Vagina (tissue), 2 donors: ENCODE measurements around the gene VAMP3. TPM values are rescaled to one million over a fixed set of nuclear protein-coding genes. Genes with fewer than 3 reads are reported as not detected.

Experiments used
- DNase-seq, 2 donors: peaks; one replicate each; pipeline ENCODE4 v3.0.0-alpha.2; 2017; ENCODE audit errors: extremely low spot score in 2 of 2
- H3K27ac ChIP-seq: fragments of 200-600 bp; sonication (generic); one replicate; pipeline ENCODE4 v1.5.1; 2019
- H3K27me3 ChIP-seq: fragments of 200-600 bp; sonication (generic); one replicate; pipeline ENCODE4 v1.5.1; 2019
- H3K36me3 ChIP-seq, 2 donors: fragments of 200-600 bp; sonication (generic); one replicate each; pipeline ENCODE4 v1.5.1; 2017 to 2019
- H3K4me1 ChIP-seq: fragments of 200-600 bp; sonication (generic); one replicate; pipeline ENCODE4 v1.5.1; 2019
- H3K4me3 ChIP-seq, 2 donors: fragments of 200-600 bp; sonication (generic); 1 replicate in 1 of 2; 2 replicates in 1 of 2; pipeline ENCODE4 v1.5.1; 2016 to 2019
- H3K9me3 ChIP-seq: fragments of 200-600 bp; sonication (generic); one replicate; pipeline ENCODE4 v1.5.1; 2019
- CTCF ChIP-seq, 3 experiments: fragments of 450-650 bp in 2 of 3; fragments of 200-600 bp in 1 of 3; sonication (generic) in 1 of 3; IDR thresholded peaks; one replicate each; pipeline ENCODE4 v1.5.1; 2017 to 2019; ENCODE audit warnings: antibody characterized with exemption in 3 of 3, mild to moderate bottlenecking in 2 of 3, moderate library complexity in 2 of 3
- POLR2A ChIP-seq, 2 donors: fragments of 450-650 bp; IDR thresholded peaks; one replicate each; pipeline ENCODE4 v1.6.1; 2017; ENCODE audit warnings: antibody characterized with exemption in 2 of 2, mild to moderate bottlenecking in 2 of 2, moderate library complexity in 2 of 2
- POLR2AphosphoS5 ChIP-seq, 2 donors: sonication (generic); formaldehyde crosslinking; IDR thresholded peaks; one replicate each; pipeline ENCODE4 v1.9.0; 2017; ENCODE audit warnings: antibody characterized with exemption in 2 of 2, mild to moderate bottlenecking in 2 of 2, low read depth in 1 of 2; ENCODE audit not compliant: insufficient read depth in 1 of 2
- intact Hi-C: fragments of 100-400 bp; cut with DNase I; formaldehyde crosslinking; loops from one replicate; pipeline ENCODE4 v1.15.1; 2023
- total RNA-seq: library from RNA; depleted of rRNA; stranded (reverse); fragments of >200 nt; gene quantifications from one replicate; pipeline ENCODE4 v1.2.3, GENCODE V29; 2016

VAMP3 gene
- total RNA-seq, 1 donor from 2014 or later: 59.2 TPM

GRCh38 chr1:7761103-7761502 lies 10.0 kb upstream of the VAMP3 start:
- Histone ChIP-seq H3K27ac (no peak overlapping the region), H3K4me1 (no peaks in the 10 kb centered on the region), H3K4me3 (no peak overlapping the region), H3K9me3 (no peaks in the 10 kb centered on the region), H3K36me3 (no peaks in the 10 kb centered on the region), H3K27me3 (no peaks in the 10 kb centered on the region)
- intact Hi-C loops: no loop called here
- DNase-seq: no peak
- no peak for TF ChIP-seq POLR2AphosphoS5 (IDR thresholded peaks at IDR 0.05; ENCODE audit: insufficient read depth in 1 of 2, low read depth in 1 of 2)
- TF ChIP-seq POLR2A (IDR thresholded peaks at IDR 0.05): no peak
- no peak for TF ChIP-seq CTCF (IDR thresholded peaks at IDR 0.05)

GRCh38 chr1:7767176-7767575 lies 3.9 kb upstream of the VAMP3 start:
- Histone ChIP-seq H3K4me1 (peaks cover 6% of the 10 kb centered on the region), H3K27ac (no peak overlapping the region), H3K36me3 (no peaks in the 10 kb centered on the region), H3K9me3 (no peaks in the 10 kb centered on the region), H3K27me3 (no peaks in the 10 kb centered on the region), H3K4me3 (no peak overlapping the region)
- no peak for TF ChIP-seq CTCF (IDR thresholded peaks at IDR 0.05)
- no peak for TF ChIP-seq POLR2A (IDR thresholded peaks at IDR 0.05)
- no peak for TF ChIP-seq POLR2AphosphoS5 (IDR thresholded peaks at IDR 0.05; ENCODE audit: insufficient read depth in 1 of 2, low read depth in 1 of 2)
- DNase-seq: no peak
- intact Hi-C loops: no loop called here

- no peaks in the 10 kb centered on the region for H3K27me3 ChIP-seq
- TF ChIP-seq POLR2AphosphoS5 (IDR thresholded peaks at IDR 0.05; ENCODE audit: insufficient read depth in 1 of 2, low read depth in 1 of 2) (no peak), POLR2A (IDR thresholded peaks at IDR 0.05) (no peak), CTCF (IDR thresholded peaks at IDR 0.05) (no peak)
- no peaks in the 10 kb centered on the region for H3K36me3 ChIP-seq
- no peak for DNase-seq
- no peaks in the 10 kb centered on the region for H3K9me3 ChIP-seq
- H3K27ac ChIP-seq: no peak overlapping the region
- intact Hi-C loops: no loop called here
- peaks cover 20% of the 10 kb centered on the region for H3K4me1 ChIP-seq
- H3K4me3 ChIP-seq: no peak overlapping the region
Observed at GRCh38 chr1:7768583-7768982, 2.5 kb upstream of the VAMP3 start.

- DNase-seq: no peak
- H3K4me1 ChIP-seq: peaks cover 23% of the 10 kb centered on the region
- no peak for TF ChIP-seq CTCF (IDR thresholded peaks at IDR 0.05)
- TF ChIP-seq POLR2AphosphoS5 (IDR thresholded peaks at IDR 0.05; ENCODE audit: insufficient read depth in 1 of 2, low read depth in 1 of 2): no peak
- no peak for TF ChIP-seq POLR2A (IDR thresholded peaks at IDR 0.05)
- no peak overlapping the region for H3K4me3 ChIP-seq
- H3K36me3 ChIP-seq: no peaks in the 10 kb centered on the region
- no peaks in the 10 kb centered on the region for H3K27me3 ChIP-seq
- no peaks in the 10 kb centered on the region for H3K9me3 ChIP-seq
- intact Hi-C loops: no loop called here
- no peak overlapping the region for H3K27ac ChIP-seq
Observed at GRCh38 chr1:7769673-7770412, 1.3 kb upstream of the VAMP3 start.

DNA sequence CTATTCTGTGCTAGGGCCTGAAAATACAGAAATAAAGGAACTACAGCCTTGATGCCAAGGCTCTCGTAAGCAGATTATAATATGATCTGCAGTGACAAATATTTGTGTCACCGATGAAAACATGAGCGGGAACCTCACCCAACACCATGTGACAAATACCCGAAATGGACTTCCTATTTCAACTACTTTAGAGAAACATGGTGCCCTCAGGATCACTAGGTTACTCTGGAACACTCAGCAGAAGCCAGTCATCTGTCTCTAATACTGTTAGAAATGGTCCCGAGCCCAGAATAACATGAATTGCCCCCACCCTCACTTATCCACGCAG lies 463 bp upstream of the VAMP3 start:
- H3K9me3 ChIP-seq: no peaks in the 10 kb centered on the region
- intact Hi-C loops: no loop called here
- H3K4me3 ChIP-seq: peak overlapping the region; percentile 91 to 93
- no peak for TF ChIP-seq CTCF (IDR thresholded peaks at IDR 0.05)
- no peak for TF ChIP-seq POLR2AphosphoS5 (IDR thresholded peaks at IDR 0.05; ENCODE audit: insufficient read depth in 1 of 2, low read depth in 1 of 2)
- TF ChIP-seq POLR2A (IDR thresholded peaks at IDR 0.05): no peak
- no peaks in the 10 kb centered on the region for H3K27me3 ChIP-seq
- peaks cover 23% of the 10 kb centered on the region for H3K4me1 ChIP-seq
- peak overlapping the region; percentile 91 for H3K27ac ChIP-seq
- H3K36me3 ChIP-seq: no peaks in the 10 kb centered on the region
- DNase-seq: no peak
